Stimulated activated CD4-positive, alpha-beta T cell treated with anti-CD3 and anti-CD28 coated beads, Interleukin-2, amount 100 ng/mL, for 4 hours (primary cell): ENCODE measurements around the gene TTLL1.
"Not testable (repeated sequence)": the region's sequence is repeated elsewhere in the genome, so short reads cannot be mapped to it uniquely, and the experiment has no call there.

Experiments used
- DNase-seq: peaks from one replicate; pipeline ENCODE4 v3.0.0-alpha.2; 2020; ENCODE audit warnings: low read depth

TTLL1 gene

GRCh38 chr22:43110444-43110926 lies 21.3 kb upstream of the TTLL1 start, which contains the start of gene BIK:
TSS of gene BIK (plus strand) at chr22:43110750. CDS start at chr22:43124023, 13,273 bp downstream.
- no peak for DNase-seq

- DNase-seq: no peak
Measured at GRCh38 chr22:43109921-43110443, 20.8 kb upstream of the TTLL1 start.

GRCh38 chr22:43109511-43109910 lies 20.3 kb upstream of the TTLL1 start:
- DNase-seq: no peak

- DNase-seq: no peak
Measured at GRCh38 chr22:43106302-43106701, 17.1 kb upstream of the TTLL1 start.

GRCh38 chr22:43104950-43105349 lies 15.8 kb upstream of the TTLL1 start:
- not testable (repeated sequence) for DNase-seq

GRCh38 chr22:43104056-43104625 lies 14.9 kb upstream of the TTLL1 start:
- DNase-seq: not testable (repeated sequence)

GRCh38 chr22:43101306-43101705 lies 12.1 kb upstream of the TTLL1 start:
- DNase-seq: no peak

- DNase-seq: no peak
Measured at GRCh38 chr22:43100225-43100624, 11.0 kb upstream of the TTLL1 start.

GRCh38 chr22:43099095-43099494 lies 9.9 kb upstream of the TTLL1 start:
- DNase-seq: no peak

GRCh38 chr22:43098356-43098755 lies 9.2 kb upstream of the TTLL1 start:
- DNase-seq: no peak

GRCh38 chr22:43096420-43096819 lies 7.2 kb upstream of the TTLL1 start:
- no peak for DNase-seq

GRCh38 chr22:43094551-43094950 lies 5.4 kb upstream of the TTLL1 start:
- DNase-seq: no peak

GRCh38 chr22:43094085-43094484 lies 4.9 kb upstream of the TTLL1 start:
- DNase-seq: no peak

GRCh38 chr22:43092085-43092484 lies 2.9 kb upstream of the TTLL1 start:
- no peak for DNase-seq

GRCh38 chr22:43090130-43090789 lies 1.1 kb upstream of the TTLL1 start:
- DNase-seq: peak; percentile 28

- DNase-seq: no peak
Measured at GRCh38 chr22:43088627-43088983, 586 bp downstream of the TTLL1 start.

GRCh38 chr22:43085658-43086606 lies 3.3 kb downstream of the TTLL1 start:
- no peak for DNase-seq

GRCh38 chr22:43081968-43082367 lies 7.2 kb downstream of the TTLL1 start:
- no peak for DNase-seq

- DNase-seq: no peak
Measured at GRCh38 chr22:43080616-43081015, 8.6 kb downstream of the TTLL1 start.

- DNase-seq: no peak
Measured at GRCh38 chr22:43079742-43080141, 9.4 kb downstream of the TTLL1 start.

- no peak for DNase-seq
Measured at GRCh38 chr22:43078522-43078921, 10.7 kb downstream of the TTLL1 start.

GRCh38 chr22:43077121-43077877 lies 11.9 kb downstream of the TTLL1 start:
- no peak for DNase-seq
